ENCODE measurements around the gene ADGRL1. TPM values are rescaled to one million over a fixed set of nuclear protein-coding genes. Genes with fewer than 3 reads are reported as not detected.
A peak's percentile ranks its signal among the peaks of the same experiment; 100 is the strongest.
"Not testable (repeated sequence)": the region's sequence is repeated elsewhere in the genome, so short reads cannot be mapped to it uniquely, and the experiment has no call there.

The ADGRL1 gene
- total RNA-seq, 1 experiment from 2014 or later = 88.6 TPM

DNA sequence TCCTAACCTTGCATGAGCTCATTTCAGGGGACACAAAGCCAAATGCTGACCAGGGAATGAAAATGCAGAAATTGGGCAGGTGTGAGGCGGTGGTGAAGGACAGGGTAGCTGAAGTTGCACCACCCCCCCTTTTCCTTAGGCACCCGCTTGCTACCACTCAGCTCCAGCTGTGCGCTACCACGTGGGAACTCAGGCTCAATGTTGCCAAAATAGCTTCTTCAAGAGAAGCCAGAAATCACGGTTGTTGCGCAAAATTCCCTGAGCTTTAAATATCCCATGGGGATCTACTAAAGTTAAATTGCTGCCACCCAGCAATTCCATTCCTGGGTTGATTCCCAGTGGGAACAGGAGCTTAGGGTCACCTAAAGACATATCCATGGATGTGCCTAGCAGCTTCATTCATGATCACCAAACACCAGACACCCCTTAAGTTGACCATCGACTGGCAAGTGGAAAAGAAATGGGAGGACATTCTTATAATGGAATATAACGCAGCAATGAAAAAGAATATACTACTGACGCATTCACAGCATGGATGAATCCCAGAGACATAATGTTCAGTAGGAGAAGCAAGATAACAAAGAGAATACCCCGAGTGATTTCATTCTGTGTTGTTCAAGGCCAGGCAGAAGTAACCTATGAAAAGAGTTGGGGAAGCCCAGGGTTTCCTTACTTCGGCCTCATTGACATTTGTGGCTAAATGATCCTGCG lies 12.8 kb upstream of the ADGRL1 start (continued):
- TF ChIP-seq CBX3 (IDR thresholded peaks at IDR 0.05; ENCODE audit: low read depth) = no peak
- TF ChIP-seq, protein P1, sequence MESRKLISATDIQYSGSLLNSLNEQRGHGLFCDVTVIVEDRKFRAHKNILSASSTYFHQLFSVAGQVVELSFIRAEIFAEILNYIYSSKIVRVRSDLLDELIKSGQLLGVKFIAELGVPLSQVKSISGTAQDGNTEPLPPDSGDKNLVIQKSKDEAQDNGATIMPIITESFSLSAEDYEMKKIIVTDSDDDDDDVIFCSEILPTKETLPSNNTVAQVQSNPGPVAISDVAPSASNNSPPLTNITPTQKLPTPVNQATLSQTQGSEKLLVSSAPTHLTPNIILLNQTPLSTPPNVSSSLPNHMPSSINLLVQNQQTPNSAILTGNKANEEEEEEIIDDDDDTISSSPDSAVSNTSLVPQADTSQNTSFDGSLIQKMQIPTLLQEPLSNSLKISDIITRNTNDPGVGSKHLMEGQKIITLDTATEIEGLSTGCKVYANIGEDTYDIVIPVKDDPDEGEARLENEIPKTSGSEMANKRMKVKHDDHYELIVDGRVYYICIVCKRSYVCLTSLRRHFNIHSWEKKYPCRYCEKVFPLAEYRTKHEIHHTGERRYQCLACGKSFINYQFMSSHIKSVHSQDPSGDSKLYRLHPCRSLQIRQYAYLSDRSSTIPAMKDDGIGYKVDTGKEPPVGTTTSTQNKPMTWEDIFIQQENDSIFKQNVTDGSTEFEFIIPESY (IDR thresholded peaks at IDR 0.05; ENCODE audit: extremely low read depth, insufficient replicate concordance, low read length) = no peak
- TF ChIP-seq TCF7L2 (IDR thresholded peaks at IDR 0.05; ENCODE audit: borderline replicate concordance, extremely low read depth, insufficient read depth, insufficient read length) = no peak
- TF ChIP-seq, protein P2, sequence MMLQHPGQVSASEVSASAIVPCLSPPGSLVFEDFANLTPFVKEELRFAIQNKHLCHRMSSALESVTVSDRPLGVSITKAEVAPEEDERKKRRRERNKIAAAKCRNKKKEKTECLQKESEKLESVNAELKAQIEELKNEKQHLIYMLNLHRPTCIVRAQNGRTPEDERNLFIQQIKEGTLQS (IDR thresholded peaks at IDR 0.05) = no peak
- TF ChIP-seq EGR1 (IDR thresholded peaks at IDR 0.05; ENCODE audit: low read depth) = no peak
- TF ChIP-seq ZNF274 (IDR thresholded peaks at IDR 0.05; ENCODE audit: low read depth, low read length) = no peak

DNA sequence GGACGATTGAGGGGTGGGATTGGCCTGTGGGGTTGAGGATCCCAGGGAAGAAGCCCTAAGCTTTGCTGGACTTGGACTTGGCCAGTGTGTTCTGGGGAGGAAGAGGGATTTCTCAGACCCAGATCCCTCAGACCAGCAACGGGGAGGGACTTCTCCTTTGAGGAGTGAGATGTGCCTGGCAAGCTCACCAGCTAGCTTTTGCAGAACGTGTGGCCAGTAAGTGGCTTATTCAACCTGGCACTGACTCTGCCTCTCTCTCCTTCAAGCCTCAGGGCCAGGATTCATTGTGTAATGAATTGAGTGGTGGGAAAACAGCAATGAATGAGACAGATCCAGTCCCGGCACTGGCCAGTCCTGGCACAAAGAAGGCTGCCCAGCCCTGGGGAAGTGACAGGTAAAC lies 11.9 kb upstream of the ADGRL1 start:
- H3K9me2 ChIP-seq (ENCODE audit: insufficient read depth); H4K20me1 ChIP-seq (ENCODE audit: insufficient read depth); H3K27me3 ChIP-seq (ENCODE audit: insufficient read depth, low read length); BruUV-seq (replicated peaks); H3K9me3 ChIP-seq (ENCODE audit: control insufficient read depth in 1 of 2, insufficient read depth in 1 of 2, low read depth in 1 of 2, low read length in 2 of 2); H3K27ac ChIP-seq (ENCODE audit: low read depth, low read length); H3K79me2 ChIP-seq (ENCODE audit: insufficient read depth, low read length); DNase-seq (ENCODE audit: low read depth, low spot score); H3K36me3 ChIP-seq (ENCODE audit: control insufficient read depth in 1 of 2, insufficient read depth in 2 of 2, low read length in 2 of 2); H2AFZ ChIP-seq (ENCODE audit: low read depth, low read length, poor library complexity, severe bottlenecking); intact Hi-C loops (cut with micrococcal nuclease); POLR2A ChIA-PET; H3K4me3 ChIP-seq (replicated peaks in 1 of 2; ENCODE audit: low read depth in 1 of 2, low read length in 2 of 2); RAD21 ChIA-PET (ENCODE audit: low non-redundant PET in 1 of 2, low total read pairs in 2 of 2, uncharacterized antibody in 2 of 2, unreplicated experiment in 2 of 2); H3K9ac ChIP-seq (ENCODE audit: low read length): not testable (repeated sequence)
- Histone ChIP-seq H3K4me2 (ENCODE audit: low read length) (peak overlapping the region; percentile 76; the same call in 1 of the 2 replicates), H3K4me1 (ENCODE audit: control insufficient read depth in 1 of 2, insufficient read depth in 2 of 2, low read length in 2 of 2) (peaks cover 9 to 18% of the 10 kb centered on the region in 2 experiments; a peak in 3 of 4 replicates)
- peak; percentile 6 for ATAC-seq
- CTCF ChIA-PET = interaction anchor here (1.0 kb wide), 1 partner anchor 188 kb away, joined by 4 read pairs; no protein-coding TSS in a partner anchor
